GM19239 (cell line): Measurements from ENCODE around the gene ICAM1.
"Not testable (repeated sequence)": the region's sequence is repeated elsewhere in the genome, so short reads cannot be mapped to it uniquely, and the experiment has no call there.

ENCODE experiments used
- DNase-seq: peaks from one replicate; pipeline ENCODE4 v3.0.0; 2011; ENCODE audit warnings: low spot score; ENCODE audit not compliant: insufficient read length
- FAIRE-seq: peaks from 2 replicates; lab custom pipeline; 2011; peaks lifted over from hg19 to GRCh38; lab: Jason Lieb, UNC

Gene ICAM1

DNA sequence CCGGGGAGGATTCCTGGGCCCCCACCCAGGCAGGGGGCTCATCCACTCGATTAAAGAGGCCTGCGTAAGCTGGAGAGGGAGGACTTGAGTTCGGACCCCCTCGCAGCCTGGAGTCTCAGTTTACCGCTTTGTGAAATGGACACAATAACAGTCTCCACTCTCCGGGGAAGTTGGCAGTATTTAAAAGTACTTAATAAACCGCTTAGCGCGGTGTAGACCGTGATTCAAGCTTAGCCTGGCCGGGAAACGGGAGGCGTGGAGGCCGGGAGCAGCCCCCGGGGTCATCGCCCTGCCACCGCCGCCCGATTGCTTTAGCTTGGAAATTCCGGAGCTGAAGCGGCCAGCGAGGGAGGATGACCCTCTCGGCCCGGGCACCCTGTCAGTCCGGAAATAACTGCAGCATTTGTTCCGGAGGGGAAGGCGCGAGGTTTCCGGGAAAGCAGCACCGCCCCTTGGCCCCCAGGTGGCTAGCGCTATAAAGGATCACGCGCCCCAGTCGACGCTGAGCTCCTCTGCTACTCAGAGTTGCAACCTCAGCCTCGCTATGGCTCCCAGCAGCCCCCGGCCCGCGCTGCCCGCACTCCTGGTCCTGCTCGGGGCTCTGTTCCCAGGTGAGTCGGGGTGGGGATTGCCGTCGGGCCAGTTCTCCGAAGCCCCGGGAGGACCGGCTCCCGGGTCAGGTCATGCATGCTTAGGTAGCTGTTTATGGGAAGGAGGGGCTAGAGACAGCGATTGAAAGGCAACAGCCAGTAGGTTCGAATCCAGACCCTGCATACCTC is at the start of gene ICAM1:
Gene ICAM1, plus strand, starts transcription at position 505 of the 779 bp plus-strand sequence. Its CDS starts 40 bp downstream, at position 545.
- DNase-seq (no peak), FAIRE-seq (peak; percentile 92)

DNA sequence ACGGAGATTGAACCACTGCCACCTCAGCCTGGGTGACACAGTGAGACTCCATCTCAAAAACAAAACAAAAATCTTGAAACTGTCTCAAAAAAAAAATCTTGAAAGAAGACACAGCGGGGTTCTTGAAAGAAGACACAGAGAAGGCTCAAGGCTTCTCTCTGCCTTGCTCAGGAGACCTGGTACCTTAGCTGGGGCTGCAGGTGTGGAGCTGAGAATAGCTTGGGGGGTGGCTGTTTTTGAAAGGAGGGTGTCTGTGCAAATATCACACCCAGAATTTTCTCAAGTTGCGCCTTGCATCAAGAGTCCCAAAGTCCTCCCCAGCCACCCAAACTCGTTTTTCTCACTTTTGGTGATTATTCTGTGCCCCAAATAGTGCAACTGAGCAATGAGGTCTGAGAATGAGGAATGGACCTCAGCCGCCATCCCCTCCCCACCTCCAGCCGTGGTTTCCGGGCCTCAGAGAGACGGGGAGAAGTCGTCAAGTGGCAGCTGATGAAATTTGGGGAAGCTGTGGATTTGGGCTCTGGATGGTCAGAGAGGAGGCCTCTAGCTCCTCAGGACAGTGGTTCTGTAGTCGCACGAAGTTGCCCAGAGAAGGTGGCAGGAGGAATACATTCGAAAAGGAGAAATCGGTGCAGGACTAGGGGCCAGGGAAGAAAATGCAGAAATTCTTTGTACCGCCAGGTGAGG is 48.6 kb upstream of the ICAM1 start:
- DNase-seq (no peak), FAIRE-seq (peak; percentile 40)

DNA sequence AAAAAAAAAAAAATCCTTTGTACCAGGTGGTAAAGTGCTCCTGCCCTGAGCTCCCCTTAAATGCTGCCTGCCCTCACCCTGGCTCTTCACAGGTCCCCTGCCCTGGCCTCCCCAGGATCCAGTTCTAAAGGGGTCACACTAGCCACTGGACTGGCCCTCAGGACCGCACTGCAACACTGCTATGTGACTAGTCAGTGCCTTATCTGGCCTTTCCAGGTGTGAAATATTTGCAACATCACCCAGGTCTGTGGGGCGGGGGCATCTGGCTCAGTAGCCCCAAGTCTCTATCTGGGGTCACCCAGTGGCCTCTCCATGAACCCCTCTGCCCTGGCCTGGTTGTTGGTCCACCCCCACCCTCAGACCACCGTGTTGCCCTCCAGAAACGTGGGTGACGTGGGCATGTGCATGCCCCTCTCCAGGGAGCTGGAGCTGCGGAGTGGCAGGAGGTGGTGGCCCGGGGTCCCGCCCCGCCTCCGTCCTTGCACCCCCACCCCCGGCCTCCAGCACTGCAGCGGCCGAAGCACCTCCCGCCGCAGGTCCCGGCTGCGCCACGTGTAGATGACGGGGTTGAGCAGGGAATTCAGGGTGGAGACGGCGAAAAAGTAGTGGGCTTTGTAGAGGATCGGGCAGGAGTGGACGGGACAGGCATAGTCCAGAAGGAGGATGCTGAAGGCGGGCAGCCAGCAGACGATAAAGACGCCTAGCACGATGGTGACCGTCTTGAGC is 47.3 kb upstream of the ICAM1 start:
- DNase-seq, result no peak
- no peak for FAIRE-seq

GRCh38 chr19:10224337-10224736 is 46.6 kb upstream of the ICAM1 start:
- no peak for FAIRE-seq

DNA sequence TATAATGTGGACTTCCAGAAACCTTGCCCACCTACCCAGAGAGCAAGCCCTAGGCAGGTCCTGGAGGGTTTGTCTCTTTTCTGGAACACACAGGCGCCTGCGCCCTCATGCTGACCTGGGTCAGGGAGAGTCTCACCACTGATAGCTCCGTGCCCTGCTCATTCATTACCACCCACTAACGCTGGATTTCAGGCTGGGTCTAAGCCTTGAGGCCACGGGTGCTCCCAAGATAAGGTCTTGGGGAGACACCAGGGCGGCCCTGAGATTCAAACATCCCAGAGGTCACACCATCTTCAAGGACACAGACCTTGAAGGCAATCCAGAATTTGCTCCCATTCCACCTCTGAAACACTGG is 44.9 kb upstream of the ICAM1 start:
- FAIRE-seq (no peak), DNase-seq (no peak)

More at GRCh38 chr19:10224337-10224736, 46.6 kb upstream of the ICAM1 start:
- no peak for DNase-seq

DNA sequence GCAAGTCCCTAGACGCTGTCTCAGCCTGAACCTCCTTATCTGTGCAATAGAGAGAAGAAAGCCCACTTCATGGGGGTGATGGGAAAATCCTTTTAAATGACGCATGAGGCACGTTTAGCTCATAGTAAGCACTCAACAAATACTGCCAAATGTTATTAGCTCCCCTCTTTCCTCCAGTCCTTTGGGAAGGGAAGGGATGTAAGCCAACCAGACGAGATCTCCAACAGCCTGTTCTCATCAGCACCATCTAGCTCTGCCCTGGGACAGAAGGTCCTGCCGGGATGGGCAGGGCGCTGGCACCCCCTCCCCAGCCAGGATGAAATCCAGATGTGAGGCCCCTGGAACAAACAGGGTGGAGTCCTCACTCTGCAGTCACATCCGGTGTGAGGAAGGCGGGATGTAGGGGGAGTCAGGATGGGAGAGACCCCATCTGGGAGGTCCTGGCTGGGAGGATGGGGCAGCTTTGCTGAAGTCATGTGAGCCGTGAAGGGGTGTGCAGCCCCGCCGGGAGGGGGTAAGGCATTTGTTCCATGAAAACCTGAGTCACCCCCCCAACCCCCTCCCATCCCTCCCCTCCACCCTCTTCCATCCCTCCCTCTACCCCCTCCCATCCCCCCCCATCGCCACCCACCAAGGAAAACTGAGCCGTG is 44.4 kb upstream of the ICAM1 start:
- DNase-seq (no peak), FAIRE-seq (no peak)

- no peak for FAIRE-seq
- no peak for DNase-seq
Measured at GRCh38 chr19:10227026-10227971, 43.6 kb upstream of the ICAM1 start.

DNA sequence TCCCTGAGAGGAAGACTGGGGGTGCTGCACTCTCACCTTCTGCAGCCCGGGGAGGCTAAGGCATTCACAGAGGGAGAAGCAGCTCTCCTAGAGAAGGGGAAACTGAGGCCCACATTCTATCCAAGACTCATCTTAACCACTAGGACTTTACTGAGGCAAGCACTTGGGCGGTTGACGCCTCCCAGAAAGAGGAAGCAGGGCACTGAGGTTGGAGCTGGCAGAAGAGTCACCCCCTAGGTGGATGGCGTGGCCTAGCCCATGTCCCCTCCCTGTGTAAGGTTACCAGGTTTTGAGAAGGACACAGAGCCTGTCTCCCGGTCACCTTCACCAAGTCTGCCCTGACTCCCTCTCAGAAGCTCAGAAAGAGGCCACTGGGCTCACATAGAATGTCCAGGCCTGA is 42.5 kb upstream of the ICAM1 start:
- FAIRE-seq (no peak), DNase-seq (no peak)

DNA sequence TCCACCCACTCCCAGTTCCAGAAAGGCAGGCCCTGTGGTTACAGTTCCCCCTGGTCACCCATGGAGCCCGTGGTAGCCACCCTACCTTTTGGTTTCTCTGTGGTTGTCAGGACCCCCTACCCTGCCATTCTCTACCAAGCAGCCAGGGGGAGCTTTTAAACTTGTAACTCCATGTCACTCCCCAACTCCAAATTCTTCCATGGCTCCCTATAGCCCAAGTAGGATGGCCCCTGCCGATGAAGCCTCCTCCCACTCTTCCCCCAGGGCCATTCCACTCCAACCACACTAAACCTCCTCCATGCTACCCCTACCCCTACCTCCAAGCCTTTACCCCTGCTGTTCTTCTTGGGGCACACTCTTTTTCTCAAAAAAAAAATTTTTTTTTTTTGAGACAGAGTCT is 42.0 kb upstream of the ICAM1 start:
- FAIRE-seq (peak; percentile 89), DNase-seq (peak; percentile 67)

DNA sequence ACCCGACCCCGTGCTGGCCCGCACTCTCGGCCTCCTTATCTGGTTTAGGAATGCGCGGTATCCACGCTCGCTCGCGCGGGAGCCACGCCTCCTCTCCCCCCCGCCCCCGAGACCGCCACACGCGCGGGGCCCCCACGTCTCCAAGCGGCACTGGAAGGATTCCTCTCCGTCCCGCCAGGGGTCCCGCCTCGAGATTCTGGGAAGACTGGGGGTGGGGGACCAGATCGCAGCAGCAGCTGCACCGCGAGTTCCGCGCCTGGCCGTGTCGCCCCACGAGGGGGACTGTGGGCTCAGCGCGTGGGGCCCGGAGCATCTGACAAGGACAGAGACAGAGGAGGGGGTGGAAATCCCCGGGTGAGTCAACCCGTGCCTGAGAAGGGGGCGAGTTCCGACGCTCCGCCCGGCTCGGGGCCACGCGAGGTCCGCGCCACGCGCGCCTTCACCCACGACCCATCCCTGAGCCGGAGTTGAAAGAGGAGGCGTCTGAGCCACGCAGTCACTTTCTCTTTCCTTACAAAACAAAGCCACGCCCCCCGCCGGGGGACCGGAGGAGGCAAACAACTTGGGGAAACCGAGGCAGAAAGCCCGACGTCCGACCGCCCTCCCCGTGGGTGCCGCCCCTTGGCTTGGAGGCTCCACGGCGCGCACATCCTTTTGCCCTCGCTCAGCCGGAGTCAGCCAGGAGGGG is 40.6 kb upstream of the ICAM1 start:
- DNase-seq (no peak), FAIRE-seq (no peak)

DNA sequence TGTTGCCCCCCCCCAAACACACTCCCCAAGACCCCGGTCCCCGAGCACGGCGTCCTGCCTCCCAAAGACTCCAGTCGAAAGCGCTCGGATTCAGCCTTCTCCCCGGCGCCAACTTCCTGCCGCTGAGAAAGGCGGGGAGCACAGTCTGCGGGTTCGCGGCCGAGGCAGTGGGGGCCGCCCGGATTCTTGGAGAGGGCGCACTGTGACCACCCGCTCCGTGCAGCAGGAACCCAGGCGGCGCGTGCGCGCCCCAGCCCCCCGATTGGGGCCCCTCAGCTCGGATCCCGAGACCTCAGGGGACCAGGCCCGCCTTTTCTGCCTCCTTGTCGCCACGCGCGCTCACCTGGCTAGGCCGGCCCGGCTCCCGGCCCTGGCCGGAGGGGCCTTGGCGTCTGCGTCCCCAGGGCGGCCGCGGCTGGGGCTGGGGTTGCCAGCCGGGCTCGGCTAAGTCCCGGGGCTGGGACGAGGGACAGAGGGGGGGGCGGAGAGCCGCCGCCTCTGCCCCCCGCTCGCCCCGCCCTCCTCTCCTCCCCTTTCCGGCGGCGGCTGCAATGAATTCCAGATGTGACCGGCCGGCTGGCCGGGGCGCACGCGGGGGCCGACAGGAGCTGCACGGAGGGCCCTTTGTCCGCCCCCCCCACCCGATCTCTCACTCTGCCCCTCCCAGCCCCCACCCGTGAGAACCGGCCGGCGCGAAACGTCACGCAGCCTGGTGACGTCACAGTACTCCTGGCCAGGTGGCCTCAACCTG is 39.9 kb upstream of the ICAM1 start, which contains the start of gene S1PR2:
Gene S1PR2, minus strand, starts transcription at position 471 of the 751 bp plus-strand sequence. CDS start 6,426 bp downstream, outside the sequence.
- FAIRE-seq (peak; percentile 70), DNase-seq (peak; percentile 78)

DNA sequence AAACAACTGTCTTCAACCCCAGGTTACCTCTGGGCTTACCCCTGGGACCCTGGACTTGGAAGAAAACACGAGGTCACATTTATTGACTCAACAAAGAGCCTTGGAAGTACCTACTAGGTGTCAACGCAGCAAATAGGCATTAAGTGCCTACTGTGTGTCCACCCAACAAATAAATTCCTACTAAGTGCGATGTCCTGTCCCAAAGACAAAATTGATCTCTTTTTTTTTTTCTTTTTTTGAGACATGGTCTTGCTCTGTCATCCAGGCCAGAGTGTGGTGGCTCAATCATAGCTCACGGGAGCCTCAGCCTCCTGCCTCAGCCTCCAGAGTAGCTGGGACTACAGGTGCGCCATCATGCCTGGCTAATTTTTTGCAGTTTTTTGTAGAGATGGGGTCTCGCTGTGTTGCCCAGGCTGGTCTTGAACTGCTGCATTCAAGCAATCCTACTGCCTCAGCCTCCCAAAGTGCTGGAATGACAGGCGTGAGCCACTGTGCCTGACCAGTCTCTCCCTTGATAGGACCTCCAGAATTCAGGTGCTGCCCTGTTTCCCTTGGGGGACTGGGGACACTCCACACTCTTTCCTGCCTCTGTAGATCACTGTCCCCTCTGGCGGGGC is 39.2 kb upstream of the ICAM1 start:
- no peak for DNase-seq
- no peak for FAIRE-seq

DNA sequence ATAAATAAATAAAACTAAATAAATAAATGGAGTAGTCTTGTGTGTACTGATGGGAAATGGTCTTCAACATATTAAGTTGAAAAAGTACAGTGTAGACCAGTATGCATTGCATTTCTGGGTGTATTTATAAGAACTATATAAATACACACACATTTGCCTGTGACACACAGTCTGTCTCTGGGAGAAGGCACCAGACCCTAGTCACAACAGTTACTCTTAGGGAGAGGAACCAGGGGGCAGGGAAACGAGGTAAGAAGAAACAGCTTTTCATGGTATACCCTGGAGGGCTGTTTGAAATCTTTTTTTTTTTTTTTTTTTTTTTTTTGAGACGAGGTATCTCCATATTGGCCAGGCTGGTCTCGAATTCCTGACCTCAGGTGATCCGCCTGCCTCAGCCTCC is 37.0 kb upstream of the ICAM1 start:
- DNase-seq (no peak), FAIRE-seq (no peak)

GRCh38 chr19:10235003-10235402 is 35.9 kb upstream of the ICAM1 start:
- FAIRE-seq (peak; percentile 71), DNase-seq (no peak)

GRCh38 chr19:10235409-10235808 is 35.5 kb upstream of the ICAM1 start:
- not testable (repeated sequence) for DNase-seq, FAIRE-seq

DNA sequence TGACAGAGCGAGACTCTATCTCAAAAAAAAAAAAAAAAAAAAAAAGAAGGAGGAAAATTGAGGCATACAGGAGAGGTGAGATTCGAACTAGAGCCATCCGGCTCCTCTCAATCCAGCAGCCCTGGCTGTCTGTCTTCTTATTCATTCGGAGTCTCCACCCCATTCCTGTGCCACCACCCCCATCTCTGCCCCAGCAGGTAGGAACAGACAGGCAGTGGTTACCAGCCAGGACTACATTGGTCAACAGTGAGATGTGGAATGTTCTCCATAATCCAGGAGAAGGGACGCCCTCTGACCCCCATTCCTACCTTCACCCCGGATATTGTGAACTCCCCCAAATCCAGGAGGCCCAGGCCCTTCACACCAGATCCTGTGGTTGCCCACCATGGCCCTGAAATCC is 33.2 kb upstream of the ICAM1 start:
- FAIRE-seq (no peak), DNase-seq (no peak)

GRCh38 chr19:10238172-10238783 is 32.6 kb upstream of the ICAM1 start:
- DNase-seq (no peak), FAIRE-seq (peak; percentile 61)
